Measurements from ENCODE around the gene TRIM47.

The TRIM47 gene

DNA sequence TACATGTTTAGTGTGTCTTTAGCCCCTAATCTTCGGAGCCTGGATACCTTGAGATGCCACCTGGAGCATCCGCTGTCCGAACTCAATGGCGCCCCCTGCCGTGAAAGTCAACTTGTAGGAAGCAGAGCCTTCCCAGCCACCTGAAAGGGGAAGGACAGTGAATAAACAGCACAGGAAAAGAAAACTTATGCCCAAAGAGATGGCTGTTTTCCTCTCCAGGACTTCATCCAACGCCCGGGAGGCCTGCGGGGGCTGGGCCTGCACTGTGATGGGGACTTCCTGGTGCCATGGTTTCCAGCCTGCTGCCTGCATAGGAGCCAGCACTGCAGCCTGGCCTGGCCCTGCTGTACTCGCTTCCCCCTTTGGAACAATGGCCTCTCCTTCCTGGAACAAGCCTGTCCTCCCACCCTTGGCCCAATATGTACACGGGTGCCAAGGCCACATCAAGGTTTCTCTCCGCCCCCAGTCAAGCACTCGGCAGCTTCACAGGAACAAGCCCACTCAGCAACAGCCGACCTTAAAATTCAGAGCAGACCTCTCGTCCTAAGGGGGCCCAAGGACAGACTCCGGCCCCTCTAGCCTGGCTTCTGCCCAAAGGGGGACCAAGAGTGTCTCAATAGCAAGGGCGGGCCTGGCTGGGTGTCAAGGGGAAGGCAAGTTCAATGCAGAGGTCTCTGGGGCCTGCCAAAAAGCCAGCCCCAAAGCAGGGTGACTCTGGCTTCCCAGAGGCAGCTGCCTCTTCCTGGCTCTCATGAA, 29.7 kb downstream of the TRIM47 start:
- TF ChIP-seq, protein P1, sequence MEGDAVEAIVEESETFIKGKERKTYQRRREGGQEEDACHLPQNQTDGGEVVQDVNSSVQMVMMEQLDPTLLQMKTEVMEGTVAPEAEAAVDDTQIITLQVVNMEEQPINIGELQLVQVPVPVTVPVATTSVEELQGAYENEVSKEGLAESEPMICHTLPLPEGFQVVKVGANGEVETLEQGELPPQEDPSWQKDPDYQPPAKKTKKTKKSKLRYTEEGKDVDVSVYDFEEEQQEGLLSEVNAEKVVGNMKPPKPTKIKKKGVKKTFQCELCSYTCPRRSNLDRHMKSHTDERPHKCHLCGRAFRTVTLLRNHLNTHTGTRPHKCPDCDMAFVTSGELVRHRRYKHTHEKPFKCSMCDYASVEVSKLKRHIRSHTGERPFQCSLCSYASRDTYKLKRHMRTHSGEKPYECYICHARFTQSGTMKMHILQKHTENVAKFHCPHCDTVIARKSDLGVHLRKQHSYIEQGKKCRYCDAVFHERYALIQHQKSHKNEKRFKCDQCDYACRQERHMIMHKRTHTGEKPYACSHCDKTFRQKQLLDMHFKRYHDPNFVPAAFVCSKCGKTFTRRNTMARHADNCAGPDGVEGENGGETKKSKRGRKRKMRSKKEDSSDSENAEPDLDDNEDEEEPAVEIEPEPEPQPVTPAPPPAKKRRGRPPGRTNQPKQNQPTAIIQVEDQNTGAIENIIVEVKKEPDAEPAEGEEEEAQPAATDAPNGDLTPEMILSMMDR (IDR thresholded peaks at IDR 0.05), result peak; percentile 89

DNA sequence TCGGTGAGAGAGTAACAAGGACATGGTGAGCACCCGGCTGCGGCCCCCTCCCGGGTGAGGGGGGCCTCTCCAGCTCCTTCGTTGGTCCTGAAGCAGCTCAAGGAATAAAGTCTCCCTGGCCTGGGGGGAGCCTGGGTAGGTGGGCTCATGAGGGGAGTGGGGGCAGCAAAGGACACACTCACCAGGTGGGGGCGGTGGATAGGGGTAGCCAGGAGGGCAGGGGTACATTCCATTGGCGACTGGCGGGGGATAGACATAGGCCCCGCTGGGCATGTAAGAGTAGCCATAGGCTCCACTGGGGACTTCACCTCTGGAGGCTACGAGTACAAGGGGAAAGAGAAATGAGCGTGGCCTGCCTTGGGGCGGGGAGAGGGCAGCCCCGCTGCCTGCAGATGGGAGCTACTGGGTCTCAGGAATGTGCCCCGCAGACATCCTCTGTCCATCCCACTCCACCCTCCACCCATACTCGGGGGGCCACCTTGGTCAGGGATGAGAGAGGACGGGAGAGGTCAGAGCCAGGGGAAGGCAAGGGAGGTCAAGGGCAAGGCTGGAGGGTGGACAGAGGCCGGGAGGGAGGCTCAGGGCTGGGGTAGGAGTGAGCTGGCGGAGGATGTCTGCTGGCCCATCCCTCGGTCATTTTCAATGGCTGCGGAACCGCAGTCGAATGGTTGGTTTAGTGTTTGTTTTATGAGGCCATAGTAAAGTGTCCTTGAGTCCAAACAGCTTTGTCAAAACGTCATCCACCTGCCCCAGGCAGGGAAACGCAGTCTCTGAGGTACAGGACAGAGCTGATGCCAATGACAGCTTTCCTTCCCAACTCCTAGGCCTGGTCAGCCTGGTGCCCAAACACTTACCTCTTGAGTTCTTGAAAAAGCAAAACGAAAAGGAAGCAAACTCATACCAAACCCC, 30.5 kb downstream of the TRIM47 start:
- TF ChIP-seq, protein P1 (IDR thresholded peaks at IDR 0.05), result no peak

DNA sequence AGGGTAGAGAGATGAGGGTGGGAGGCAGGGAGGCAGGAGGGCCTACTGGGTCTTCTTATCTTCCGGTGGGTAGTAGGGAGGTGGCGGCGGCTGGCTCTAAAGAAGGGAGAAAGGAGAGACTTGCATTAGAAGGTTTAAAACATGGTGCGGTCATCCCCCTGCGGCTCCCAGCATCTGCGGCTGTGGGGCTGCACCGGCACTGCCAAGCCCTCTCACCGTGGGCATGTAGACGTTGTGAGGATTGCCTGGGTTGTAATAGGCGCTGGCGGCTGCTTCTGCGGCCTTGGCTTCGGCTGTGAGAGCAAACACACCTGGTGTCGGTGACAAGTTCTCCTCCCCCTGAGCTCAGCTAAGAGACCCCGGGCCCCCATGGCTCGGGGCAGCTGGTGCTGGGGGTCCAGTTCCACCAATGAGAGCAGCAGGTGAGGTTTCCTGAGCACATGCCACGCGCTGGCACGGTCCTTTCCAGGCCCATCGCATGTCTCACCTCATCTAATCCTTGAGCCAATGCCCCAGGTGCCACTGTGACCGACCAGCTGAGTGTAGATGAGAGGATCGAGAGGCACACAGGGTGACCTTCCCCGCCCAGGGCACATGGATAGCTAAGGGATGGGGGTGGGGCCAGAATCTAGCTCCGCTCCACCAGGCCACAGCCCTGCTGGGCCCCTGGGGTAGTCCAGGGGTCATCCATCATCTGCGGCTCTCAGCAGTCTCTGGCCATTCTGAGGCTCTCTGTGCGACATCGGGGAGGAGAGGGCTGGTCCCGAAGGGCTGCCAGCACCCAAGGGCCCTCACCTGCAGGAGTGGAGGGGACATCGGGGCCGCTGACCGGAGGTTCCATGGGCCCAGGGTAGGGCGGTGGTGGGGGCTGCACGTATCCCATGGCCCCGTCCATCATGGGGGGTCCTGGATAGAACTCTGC, 31.4 kb downstream of the TRIM47 start:
- TF ChIP-seq, protein P1 (IDR thresholded peaks at IDR 0.05), result no peak

DNA sequence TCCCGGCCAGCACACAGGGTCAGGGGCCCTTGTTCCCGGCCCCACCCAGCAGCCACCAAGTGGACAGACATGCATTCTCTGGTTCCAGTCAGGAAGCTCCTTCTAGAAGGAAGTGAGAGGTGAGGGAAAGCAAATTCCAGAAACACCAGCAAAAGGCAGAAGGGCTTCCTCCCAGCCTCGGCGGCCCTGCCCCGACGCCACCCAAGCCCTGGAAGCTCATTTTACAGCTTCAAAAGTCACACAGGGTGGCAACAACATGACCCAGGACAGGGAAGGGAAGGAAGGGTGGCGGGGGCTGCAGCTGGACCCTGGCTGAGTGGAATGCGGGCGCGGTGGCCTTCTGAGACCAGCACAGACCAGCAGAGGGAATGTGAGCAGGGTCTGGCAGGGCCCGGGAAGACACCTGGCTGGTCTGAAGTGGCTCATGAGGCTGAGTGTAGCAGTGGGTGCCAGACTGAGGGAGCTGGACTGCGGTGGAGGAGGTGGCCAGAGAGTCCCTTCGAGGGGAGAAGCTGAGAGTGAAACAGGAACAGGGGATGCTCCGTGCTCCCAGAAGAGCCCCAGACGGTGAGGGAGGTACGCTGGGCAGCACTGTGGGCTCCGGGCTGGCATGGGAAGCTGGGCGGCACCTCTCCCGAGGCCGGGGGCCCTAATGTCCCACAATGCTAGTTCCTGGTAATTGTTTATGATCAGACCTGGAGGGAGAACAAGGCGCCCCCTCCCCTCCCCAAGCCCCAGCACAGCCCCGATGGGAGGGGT, 32.3 kb downstream of the TRIM47 start:
- TF ChIP-seq, protein P1 (IDR thresholded peaks at IDR 0.05), result no peak

DNA sequence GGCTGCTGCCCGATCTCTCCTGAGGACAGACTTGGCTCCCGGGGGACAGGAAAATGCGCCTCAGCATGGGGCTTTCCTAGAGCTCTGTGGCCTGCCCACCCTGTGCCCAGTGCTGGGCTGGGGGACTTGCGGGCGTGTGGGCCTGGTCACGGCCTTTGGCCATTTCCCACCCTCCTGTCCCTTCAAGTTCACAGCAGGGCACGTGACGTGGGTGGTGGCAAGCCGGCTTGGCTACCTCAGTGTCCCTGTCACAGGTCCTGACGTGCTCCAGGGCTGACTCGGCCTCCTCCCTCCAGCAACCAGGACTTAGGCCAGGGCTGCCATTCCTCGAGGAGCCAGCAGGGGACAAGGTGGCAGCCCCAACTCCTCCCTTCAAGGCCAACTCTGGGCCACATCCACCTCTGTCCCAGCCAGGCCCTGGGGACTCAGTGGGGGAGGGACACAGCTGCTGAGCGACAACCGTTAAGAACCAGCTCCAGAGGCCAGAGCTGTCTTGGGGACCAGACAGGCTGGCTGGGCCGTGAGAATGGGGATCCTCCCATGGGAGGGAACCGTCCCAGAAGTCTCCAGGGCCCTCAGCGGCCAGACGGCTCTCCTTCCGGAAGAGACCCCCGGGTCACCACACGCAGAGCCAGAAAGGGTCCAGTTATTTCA, 33.2 kb downstream of the TRIM47 start:
- TF ChIP-seq, protein P1 (IDR thresholded peaks at IDR 0.05), result peak; percentile 70

DNA sequence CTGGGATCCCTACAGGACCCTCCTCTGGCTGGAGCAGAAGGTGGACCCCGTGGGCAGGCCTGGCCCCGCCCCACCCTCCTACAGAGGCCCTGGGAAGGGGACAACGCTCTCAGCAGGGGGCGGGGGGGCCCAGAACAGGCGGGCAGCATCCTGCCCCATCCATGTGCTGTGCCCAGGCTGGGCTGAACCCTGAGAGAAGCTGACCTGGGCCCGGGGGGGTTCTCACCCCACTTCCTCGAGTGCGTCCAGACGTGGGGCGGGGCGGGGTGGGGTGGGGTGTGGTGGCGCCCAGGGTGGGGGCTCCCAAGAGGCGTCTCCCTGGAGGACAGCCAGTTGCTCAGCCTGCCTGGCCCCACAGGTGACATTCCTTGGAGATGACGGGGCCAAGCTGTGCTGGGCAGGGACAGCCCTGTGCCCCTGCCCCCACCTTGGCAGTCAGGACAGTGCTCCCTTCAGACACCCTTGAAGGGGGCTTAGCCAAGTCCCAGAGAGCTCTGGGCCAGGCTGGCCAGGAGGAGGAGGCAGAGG, 33.8 kb downstream of the TRIM47 start:
- TF ChIP-seq, protein P1 (IDR thresholded peaks at IDR 0.05), result no peak

Data from LNCAP (cell line).